ENCODE results near the gene PDS5A.

DNA sequence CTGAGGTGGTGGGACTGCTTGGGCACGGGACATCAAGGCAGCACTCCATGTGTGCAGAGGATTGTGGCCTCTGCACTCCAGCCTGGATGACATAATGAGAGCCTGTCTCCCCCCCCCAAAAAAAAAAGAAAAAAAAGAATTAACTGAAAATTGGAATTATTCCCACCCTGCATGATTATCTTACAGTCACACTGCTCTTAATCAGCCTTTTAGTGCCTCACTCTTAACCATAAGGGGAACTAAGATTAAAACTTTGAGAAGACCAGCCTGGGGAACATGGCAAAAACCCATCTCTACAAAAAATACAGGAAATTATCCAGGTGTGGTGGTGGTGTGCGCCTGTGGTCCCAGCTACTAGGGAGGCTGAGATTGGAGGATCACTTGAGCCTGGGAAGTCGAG is 185.2 kb downstream of the PDS5A start:
- TF ChIP-seq CTCF (IDR thresholded peaks at IDR 0.05; ENCODE audit: insufficient read depth, low read length) (no peak), POLR2AphosphoS5 (IDR thresholded peaks at IDR 0.05; ENCODE audit: low read depth) (no peak)

All from HL-60 (cell line).